ENCODE measurements around the gene HOOK2. TPM values are rescaled to one million over a fixed set of nuclear protein-coding genes. Genes with fewer than 3 reads are reported as not detected.

The HOOK2 gene
- total and polyA plus RNA-seq, 2 of the 13 experiments (the other 11 are each of a cell fraction or from before 2014, with no cell fraction given) = 9.2 to 12.9 TPM

- 0 out of 2 replicates have a peak, but pooled peaks have one; percentile 28 for TF ChIP-seq ZNF142 (CRISPR knock-in tag; IDR thresholded peaks at IDR 0.05)
- TF ChIP-seq ZNF367 (CRISPR knock-in tag; IDR thresholded peaks at IDR 0.05; ENCODE audit: borderline replicate concordance) = no peak
- TF ChIP-seq MED13 (CRISPR knock-in tag; IDR thresholded peaks at IDR 0.05) = no peak
- no peak for TF ChIP-seq PHB2 (IDR thresholded peaks at IDR 0.05; ENCODE audit: partially characterized antibody)
- peak; percentile 52; the same call in 1 of the 2 replicates for TF ChIP-seq ZNF281 (CRISPR knock-in tag; IDR thresholded peaks at IDR 0.05; ENCODE audit: borderline replicate concordance)
- no peak for TF ChIP-seq HNRNPL (IDR thresholded peaks at IDR 0.05; ENCODE audit: low read depth, low read length)
- TF ChIP-seq ZSCAN21 (CRISPR knock-in tag; IDR thresholded peaks at IDR 0.05; ENCODE audit: borderline replicate concordance) = no peak
- no peak for TF ChIP-seq ZXDC (CRISPR knock-in tag; IDR thresholded peaks at IDR 0.05)
- peak; percentile 61; the same call in 1 of the 2 replicates for TF ChIP-seq BRD4 (CRISPR knock-in tag; IDR thresholded peaks at IDR 0.05)
- no peak for TF ChIP-seq CHD2 (IDR thresholded peaks at IDR 0.05; ENCODE audit: low read depth, low read length)
- TF ChIP-seq SNAPC4 (CRISPR knock-in tag; IDR thresholded peaks at IDR 0.05) = no peak
Observed at GRCh38 chr19:12722566-12723380, 52.6 kb downstream of the HOOK2 start (continued).

Measured in HepG2 (cell line).